Spleen (tissue), 7 donors: ENCODE data around the gene MTX2.

Experiments used
- POLR2A ChIP-seq, 3 donors: fragments of 450-650 bp; IDR thresholded peaks; one replicate each; pipeline ENCODE4 v1.5.1; 2017; ENCODE audit warnings: antibody characterized with exemption in 3 of 3, mild to moderate bottlenecking in 1 of 3
- POLR2AphosphoS5 ChIP-seq, 3 donors: sonication (generic); formaldehyde crosslinking; IDR thresholded peaks; one replicate each; pipeline ENCODE4 v1.5.1; 2017; ENCODE audit warnings: antibody characterized with exemption in 3 of 3
- TF ChIP-seq, protein P1 (sequence below), 11 experiments: fragments of 200-600 bp in 7 of 11; fragments of 450-650 bp in 4 of 11; sonication (generic) in 4 of 11; IDR thresholded peaks in 8 of 11; conservative IDR thresholded peaks in 3 of 11; 1 replicate in 7 of 11; 2 replicates in 4 of 11; pipeline versions ENCODE4 v1.4.0 to v1.8.0; 2016 to 2021; ENCODE audit warnings: antibody characterized with exemption in 11 of 11, inconsistent platforms in 4 of 11, mild to moderate bottlenecking in 1 of 11
- donor health status: DM: no; HTN: no; CAD: no; lungs with moderate emphysema.
- donor health status: DM: no; HTN: no; CAD: no.
- donor health status: DM: no; HTN: no; CAD: no.

DNA sequence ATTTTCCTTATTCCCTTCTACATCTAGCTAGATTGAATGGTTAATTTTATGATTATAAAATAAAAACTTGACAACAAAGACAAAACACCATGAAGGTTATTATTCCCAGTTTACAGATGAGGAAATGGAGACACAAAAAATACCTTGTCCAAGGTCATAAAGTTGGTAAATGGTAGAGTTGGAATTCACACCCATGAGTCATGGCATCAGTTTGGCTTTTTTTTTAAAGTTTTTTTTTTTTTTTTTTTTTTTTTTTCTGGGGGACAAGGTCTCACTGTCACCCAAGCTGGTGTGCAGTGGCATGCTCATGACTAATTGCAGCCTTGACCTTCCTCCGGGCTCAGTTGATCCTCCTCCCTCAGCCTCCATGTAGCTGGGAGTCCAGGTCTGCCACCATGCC is 70.0 kb downstream of the MTX2 start:
- TF ChIP-seq, protein P1, sequence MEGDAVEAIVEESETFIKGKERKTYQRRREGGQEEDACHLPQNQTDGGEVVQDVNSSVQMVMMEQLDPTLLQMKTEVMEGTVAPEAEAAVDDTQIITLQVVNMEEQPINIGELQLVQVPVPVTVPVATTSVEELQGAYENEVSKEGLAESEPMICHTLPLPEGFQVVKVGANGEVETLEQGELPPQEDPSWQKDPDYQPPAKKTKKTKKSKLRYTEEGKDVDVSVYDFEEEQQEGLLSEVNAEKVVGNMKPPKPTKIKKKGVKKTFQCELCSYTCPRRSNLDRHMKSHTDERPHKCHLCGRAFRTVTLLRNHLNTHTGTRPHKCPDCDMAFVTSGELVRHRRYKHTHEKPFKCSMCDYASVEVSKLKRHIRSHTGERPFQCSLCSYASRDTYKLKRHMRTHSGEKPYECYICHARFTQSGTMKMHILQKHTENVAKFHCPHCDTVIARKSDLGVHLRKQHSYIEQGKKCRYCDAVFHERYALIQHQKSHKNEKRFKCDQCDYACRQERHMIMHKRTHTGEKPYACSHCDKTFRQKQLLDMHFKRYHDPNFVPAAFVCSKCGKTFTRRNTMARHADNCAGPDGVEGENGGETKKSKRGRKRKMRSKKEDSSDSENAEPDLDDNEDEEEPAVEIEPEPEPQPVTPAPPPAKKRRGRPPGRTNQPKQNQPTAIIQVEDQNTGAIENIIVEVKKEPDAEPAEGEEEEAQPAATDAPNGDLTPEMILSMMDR (IDR thresholded peaks at IDR 0.05 in 8 of 11, conservative IDR thresholded peaks at IDR 0.05 in 3 of 11): no peak
- TF ChIP-seq POLR2A (IDR thresholded peaks at IDR 0.05) (no peak), POLR2AphosphoS5 (IDR thresholded peaks at IDR 0.05) (no peak)
